Choroid plexus epithelial cell (primary cell): Measurements from ENCODE around the gene CHRNE.
"Not testable (repeated sequence)": the region's sequence is repeated elsewhere in the genome, so short reads cannot be mapped to it uniquely, and the experiment has no call there.

Experiments
- DNase-seq: peaks from one replicate; pipeline ENCODE4 v3.0.0-alpha.2; 2010; ENCODE audit warnings: low read depth
- H3K4me3 ChIP-seq: 2 replicates; pipeline ENCODE4 v1.5.1; 2011; ENCODE audit warnings: low read depth, mild to moderate bottlenecking, control low read depth, low read length, moderate library complexity
- CTCF ChIP-seq: conservative IDR thresholded peaks from 2 replicates; pipeline ENCODE4 v1.5.1; 2011; ENCODE audit warnings: low read depth, mild to moderate bottlenecking, control low read depth, inconsistent platforms, low read length, moderate library complexity

The CHRNE gene

DNA sequence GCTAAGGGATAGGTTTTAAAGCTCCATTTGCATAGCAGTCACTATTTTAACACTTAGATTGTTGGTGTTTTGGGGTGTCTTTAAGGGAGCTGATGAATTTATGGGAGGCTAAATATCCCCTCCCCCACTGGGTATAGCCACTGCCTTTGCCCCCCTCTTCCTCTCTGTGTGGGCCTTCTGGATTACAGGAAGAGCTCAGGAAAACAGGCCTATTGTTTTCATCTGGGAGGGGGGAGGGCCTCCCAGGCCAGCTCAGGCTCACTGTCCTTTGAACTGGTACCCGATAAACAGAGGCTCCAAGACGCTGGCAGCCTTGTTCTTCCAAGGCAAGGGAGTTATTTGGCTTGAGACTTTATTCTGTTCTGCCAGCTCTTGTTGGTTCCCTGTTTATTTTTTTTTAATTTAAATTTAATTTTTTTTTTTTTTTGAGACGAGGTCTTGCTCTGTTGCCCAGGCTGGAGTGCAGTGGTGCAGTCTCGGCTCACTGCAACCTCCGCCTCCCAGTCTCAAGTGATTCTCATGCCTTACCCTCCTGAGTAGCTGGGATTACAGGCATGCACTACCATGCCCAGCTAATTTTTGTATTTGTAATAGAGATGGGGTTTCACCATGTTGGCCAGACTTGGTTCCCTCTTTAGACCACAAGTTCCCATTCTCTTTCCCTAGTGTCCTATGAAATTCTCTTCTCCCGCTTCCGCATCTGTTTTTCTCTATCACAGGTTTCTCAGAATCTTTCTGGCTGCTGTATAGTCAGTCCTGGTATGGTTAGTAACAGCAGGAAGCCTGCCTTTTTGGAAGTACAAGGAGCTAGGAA is 44.6 kb downstream of the CHRNE start:
- no peak overlapping the region for H3K4me3 ChIP-seq
- DNase-seq = no peak
- TF ChIP-seq CTCF = no peak

DNA sequence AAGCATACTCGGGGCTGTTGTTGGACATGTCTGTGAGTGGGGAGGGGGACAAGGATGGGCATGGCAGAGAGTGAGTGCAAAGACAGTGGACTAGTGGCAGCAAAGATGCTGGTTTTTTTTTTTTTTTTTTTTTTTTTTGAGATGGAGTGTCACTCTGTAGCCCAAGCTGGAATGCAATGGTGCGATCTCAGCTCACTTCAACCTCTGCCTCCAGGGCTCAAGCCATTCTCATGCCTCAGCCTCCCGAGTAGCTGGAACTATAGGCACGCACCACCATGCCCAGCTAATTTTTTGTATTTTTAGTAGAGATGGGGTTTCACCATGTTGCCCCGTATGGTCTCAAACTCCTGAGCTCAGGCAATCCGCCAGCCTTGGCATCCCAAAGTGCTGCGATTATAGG is 45.6 kb downstream of the CHRNE start:
- not testable (repeated sequence) for H3K4me3 ChIP-seq, DNase-seq

DNA sequence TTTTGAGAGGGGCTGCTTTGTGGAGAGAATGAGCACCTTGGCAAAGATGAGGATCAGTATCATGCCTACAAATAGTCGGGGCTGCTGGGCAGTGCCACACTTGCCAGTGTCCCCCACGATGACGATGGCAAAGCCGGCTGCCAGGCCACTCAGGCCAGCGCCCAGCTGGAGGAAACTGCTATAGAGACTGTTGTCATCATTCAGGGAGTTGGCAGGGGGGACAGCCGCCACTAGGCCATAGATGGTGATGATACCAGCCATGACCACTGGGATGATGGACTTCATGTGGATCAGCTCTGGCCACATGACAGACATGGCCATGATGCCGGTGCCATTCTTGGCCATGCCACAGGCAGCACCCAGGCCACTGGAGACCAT is 46.0 kb downstream of the CHRNE start:
- DNase-seq = no peak
- H3K4me3 ChIP-seq = no peak overlapping the region
- no peak for TF ChIP-seq CTCF

GRCh38 chr17:4856271-4856936 is 46.5 kb downstream of the CHRNE start:
- no peak for DNase-seq
- no peak for TF ChIP-seq CTCF
- no peak overlapping the region for H3K4me3 ChIP-seq

- TF ChIP-seq CTCF = no peak
- DNase-seq = peak; percentile 54
- H3K4me3 ChIP-seq = no peak overlapping the region
These were observed 48.7 kb downstream of the CHRNE start for GRCh38 chr17:4854111-4854681.

DNA sequence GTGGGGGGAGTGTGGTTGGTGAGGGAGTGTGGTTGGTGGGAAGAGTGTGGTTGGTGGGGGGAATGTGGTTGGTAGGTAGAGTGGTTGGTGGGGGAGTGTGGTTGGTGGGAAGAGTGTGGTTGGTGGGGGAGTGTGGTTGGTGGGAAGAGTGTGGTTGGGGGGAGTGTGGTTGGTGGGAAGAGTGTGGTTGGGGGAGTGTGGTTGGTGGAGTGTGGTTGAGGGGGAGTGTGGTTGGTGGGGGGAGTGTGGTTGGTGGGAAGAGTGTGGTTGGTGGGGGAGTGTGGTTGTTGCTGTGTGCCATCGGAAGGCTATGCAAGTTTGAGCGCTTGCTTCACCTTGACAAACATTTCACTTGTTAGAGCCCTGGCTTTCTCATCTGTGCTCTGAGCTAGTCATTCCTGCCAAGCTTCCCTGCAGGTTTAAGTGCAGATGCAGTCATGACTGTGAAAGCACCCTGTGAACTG is 49.7 kb downstream of the CHRNE start:
- no peak overlapping the region for H3K4me3 ChIP-seq
- no peak for TF ChIP-seq CTCF
- DNase-seq = no peak

DNA sequence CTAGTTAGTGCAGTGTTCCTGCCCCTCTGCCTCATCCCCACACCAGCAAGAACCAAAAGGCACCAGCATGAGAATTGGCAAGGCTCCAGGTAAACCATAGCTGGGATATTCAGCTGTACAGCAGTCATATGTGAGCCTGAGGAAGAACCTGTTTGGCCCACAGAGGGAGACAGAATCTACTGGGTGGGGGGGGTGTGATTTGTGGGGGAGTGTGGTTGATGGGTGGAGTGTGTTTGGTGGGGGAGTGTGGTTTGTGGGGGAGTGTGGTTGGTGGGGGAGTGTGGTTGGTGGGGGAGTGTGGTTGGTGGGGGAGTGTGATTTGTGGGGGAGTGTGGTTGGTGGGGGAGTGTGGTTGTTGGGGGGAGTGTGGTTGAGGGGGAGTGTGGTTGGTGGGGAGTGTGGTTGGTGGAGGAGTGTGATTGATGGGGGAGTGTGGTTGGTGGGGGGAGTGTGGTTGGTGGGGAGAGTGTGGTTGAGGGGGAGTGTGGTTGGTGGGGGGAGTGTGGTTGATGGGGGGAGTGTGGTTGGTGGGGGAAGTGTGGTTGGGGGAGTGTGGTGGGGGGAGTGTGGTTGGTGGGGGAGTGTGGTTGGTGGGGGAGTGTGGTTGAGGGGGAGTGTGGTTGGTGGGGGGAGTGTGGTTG is 50.2 kb downstream of the CHRNE start:
- no peak overlapping the region for H3K4me3 ChIP-seq
- DNase-seq = peak; percentile 74
- peak; percentile 12 for TF ChIP-seq CTCF
